T-helper 22 cell (primary cell): ENCODE results near the gene LPAR2.
"Not testable (repeated sequence)": the region's sequence is repeated elsewhere in the genome, so short reads cannot be mapped to it uniquely, and the experiment has no call there.

Experiments
- DNase-seq: peaks from one replicate; pipeline ENCODE4 v3.0.0-alpha.2; 2020; ENCODE audit warnings: low read depth

LPAR2 gene

DNA sequence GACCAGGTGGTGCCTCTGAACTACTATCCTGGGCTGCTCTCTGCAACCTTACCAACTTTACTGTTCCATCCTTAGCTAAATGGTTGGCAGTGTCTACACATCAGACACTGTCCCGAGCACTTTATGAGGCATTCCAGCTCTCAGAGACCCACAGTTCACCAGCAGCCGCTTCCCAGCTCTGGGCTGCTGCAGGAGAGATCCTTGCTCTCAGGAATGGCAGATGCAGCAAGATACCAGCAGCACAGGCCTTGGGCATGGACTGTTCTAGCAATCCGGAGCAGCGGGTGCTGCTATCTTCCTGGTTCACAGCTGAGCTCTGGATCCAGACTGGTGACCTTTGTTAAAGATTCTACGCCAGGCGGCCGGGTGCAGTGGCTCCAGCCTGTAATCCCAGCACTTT lies 3.3 kb upstream of the LPAR2 start:
- no peak for DNase-seq

DNA sequence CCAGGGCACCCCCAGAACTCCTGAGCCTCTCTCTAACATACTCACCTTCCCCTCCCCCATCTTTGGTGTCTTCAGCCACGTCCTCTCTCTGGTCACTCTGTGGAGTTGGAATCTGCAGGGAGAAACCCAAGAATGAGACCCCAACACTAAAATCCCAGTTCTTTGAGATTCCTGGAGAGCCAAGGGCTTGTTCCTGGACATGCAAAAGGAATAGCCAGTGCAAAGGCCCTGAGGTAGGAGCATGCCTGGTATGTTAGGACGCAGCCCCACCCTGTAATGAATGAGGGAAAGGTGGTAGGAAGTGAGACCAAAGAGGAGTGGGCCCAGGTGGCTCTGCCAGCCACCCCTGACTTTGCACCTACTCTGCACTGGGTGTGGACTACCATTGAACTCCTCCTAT lies 2.4 kb upstream of the LPAR2 start:
- no peak for DNase-seq

DNA sequence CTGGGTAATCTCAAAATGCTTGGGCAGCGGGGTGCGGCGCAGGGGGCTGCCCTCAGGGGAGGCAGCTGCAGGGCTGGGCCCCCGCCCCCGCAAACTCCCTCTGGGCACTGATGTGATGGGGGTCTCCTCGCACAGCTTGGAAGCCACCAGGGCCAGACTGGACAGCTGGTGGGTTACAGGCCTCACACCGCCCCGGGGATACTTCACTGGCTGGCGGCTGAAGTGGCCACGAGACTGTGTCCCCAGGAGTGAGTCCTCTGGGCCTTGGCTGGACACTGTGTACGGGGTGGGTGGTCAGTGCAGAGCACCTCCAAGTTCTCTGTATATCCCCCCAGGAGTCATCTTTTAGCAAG lies 2.0 kb upstream of the LPAR2 start:
- no peak for DNase-seq

DNA sequence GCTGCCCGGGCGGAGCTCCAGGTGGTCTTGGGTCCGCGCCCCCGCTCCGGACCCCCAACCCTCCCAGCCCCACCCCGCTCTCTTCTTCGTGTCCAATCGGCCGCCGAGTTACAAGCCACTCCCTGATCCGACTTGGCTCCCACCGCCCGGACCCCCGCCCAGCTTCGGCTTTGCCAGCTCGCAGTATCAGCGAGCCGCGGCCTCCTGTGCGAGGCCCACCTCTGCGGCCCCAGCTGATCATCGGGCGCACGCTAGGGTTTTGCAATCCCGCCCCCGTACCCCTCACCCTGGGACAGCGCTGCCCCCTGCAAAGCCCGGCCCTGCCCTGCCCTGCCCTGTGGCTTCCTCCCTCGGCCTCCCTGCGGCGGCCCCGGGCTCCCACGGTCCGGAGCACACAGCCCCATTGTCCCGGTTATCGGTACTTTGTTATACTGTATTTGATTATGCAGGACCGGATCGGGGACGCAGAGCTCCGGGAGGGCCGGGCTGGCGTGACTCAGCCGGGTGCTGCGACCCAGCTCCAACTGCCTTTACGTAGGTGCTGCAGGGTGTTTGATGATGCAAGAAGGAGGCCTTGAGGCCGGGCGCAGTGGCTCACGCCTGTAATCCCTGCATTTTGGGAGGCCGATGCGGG lies 598 bp upstream of the LPAR2 start:
- DNase-seq, result no peak

DNA sequence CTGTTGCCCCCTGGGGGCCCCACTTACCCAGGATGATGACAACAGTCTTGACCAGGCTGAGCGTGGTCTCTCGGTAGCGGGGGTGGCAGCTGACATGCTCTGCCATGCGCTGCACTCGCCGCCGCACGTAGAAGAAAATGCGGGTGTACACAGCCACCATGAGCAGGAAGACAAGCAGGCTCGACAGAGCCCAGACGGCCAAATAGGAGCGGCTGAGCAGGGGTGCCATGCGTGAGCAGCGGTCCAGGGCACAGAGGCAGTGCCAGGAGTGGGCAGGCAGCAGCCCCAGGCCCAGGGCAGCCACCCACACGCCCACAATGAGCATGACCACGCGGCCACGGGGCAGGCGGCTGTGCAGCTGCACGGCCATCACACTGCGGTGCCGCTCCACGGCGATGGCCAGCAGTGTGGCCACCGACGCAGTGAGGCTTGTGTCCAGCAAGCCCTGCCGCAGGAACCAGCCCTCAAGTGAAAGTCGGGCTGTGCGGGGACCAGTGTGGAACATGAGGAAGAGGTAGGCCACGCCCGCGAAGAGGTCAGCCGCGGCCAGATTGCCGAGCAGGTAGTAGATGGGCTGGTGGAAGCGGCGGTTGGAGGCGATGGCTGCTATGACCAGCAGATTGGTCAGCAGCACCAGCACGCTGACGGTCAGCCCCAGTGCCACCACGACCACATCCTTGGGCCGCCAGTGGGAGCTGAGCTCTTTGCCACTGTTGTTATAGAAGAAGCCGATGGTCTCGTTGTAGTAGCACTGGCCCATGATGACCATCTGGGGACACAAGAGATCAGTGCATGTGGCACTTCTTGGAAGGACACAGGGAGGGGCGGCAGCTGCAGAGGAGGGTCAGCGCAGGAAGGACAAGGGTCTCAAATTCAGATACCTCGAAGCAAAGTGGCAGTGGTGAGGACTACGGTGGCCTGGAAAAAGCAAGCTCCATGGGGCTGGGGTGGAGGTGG lies 1.2 kb downstream of the LPAR2 start:
- DNase-seq, result no peak

DNA sequence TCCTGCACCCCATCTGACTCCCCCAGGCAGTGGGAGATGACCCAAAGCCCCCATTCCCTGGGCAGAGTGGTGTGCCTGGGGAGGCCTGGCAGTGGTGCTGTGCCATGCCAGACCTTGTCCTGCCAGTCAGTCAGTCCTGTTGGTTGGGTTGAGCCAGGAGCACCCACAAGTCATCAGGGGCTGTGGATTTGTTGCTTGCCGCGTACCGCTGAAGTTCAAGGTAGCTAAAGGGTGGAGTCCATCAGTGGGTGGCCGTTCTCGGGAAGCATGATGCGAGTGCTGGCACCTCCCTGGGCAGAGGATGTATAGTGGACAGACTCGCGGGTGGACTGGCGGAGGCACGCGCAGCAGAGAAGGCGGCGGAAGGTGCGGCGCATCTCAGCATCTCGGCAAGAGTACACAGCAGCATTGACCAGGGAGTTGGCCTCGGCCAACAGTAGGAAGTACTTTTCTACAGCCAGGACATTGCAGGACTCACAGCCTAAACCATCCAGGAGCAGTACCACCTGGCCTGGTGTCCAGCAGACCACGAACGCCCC lies 3.9 kb downstream of the LPAR2 start:
- no peak for DNase-seq

DNA sequence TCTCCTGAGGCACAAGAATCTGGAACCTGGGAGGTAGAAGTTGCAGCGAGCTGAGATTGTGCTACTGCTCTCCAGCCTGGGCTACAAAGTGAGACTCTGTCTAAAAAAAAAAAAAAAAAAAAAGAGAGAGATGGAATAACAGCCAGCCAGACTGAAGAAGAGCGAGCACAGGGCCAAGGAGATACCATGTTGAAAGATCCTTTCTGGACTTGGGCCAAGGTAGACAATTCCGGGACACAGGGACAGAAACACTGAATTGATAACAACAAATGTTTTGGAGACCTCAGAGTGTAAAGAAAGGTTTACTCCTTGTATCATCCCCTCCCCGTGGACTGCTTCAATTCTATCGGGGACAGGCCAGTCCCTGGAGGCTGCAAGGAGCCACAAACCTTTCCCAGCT lies 4.6 kb downstream of the LPAR2 start:
- no peak for DNase-seq

DNA sequence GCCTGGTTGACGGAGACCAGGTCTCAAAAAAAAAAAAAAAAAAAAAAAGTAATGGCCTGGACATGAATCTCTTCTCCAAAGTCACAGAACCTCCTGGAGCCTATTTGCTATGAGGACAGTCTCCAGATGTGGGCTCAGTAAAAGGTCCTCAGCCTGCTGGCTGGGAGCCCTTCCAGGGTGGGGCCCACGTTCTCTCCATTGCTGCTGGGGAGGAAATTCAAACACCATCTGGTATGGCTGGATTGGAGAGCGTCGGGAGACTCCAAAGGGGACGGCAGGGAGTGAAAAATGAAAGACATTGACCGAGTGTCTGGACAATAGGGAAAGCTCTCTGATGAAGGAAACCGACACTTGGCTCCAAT lies 8.2 kb downstream of the LPAR2 start:
- no peak for DNase-seq

DNA sequence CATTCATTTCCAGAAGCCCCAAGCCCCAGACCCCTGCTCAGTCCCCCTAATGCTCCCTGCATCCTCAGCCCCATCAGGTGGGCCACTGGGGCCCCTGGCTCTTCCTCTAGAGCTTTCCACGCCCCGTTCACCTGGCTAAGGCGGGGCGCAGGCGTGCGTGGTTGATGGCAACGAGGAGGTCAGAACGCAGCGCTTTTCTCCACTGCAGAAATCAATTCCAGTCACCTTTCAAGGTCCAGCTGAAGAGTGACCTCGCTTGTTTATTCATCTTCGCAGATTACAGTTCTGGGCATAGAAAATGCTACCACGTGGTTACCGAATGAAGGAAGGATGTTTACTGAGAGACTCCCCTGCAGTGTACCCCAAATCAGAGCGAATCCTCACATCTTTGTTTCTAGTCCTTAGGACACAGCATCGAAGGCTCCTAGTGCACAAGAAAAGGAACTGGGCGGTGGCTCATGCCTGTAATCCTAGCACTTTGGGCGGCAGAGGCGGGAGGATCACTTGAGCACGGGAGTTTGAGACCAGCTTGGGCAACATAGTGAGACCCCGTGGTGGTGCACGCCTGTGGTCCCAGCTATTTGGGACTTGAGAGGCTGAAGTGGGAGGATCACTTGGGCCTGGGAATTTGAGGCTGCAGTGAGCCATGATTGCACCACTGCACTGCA lies 8.7 kb downstream of the LPAR2 start:
- DNase-seq, result no peak

DNA sequence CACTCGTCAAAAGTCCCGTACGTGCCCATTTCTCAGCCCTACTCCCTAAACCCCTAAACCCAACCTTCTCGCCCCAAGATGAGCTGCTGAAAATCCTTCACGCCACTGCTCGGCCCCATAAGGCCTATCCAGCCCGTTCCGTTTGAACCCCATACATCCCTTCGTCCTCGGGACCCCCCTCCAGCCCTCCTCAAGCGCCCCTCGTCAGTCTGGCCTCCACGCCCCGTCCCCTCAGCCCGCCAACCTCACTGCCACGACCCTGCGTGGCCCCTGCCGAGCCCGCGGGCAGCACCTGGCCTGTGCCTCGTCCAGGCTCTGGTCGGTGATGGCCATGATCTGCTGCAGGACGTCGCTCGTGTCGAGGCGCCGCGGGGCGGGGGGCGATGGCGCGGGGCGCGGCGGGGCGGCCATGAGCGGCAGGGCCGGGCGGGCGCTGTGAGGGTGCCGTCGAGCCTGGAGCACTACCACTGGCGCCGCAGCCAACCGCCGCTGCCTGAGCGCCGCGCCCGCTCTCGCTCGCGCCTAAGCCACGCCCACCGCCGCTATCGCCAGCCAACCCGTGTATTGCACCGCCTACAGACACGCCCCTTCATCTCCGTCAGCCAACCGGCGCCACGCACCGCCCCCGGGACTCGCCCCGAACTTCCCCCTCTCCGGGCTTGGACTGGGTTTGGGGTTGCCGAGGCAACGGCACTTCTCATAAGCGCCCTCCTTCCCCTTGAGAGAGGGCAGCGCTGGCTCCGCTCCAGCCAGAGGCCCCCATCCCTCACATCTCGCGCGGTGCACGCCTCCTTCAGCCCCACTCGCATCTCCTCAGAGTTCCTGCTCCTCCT lies 9.6 kb downstream of the LPAR2 start, which contains the start of gene PBX4:
Gene PBX4, minus strand, starts transcription at position 469 of the 833 bp plus-strand sequence. Its CDS starts 58 bp downstream, at position 411.
- peak; percentile 98 for DNase-seq

DNA sequence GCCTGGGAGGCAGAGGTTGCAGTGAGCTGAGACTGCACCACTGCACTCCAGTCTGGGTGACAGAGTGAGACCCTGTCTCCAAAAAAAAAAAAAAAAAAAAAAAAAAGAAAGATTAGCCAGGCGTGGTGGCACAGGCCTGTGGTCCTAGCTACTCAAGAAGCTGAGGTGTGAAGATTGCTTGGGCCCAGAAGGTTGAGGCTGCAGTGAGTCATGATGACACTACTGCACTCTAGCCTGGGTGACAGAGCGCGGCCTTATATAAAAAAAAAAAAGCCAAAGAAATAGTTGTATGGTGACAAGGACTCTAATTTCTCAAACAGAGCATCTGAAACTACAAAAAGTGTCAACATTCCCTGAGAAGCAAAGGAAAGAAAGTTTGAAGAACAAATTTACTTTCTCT lies 12.9 kb downstream of the LPAR2 start:
- DNase-seq, result no peak

DNA sequence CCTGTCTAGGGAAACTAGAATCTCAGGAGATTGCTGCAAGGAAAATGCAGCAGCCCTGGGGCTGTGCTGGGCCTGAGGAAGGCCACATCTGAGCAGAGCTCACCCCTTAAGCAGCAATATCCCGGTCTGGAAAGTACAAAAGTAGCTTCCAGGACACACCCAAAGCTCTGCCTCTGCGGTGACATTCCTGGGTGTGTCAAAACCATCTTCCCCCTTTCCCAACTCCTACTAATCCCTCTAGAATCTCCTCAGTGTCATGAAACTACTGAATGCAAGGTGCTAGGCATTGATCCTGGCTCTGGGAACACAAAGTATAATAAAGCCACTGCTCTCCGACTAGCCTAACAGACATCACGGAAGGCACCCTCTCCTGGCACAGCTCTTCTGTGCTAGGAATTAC lies 14.5 kb downstream of the LPAR2 start:
- DNase-seq, result no peak

DNA sequence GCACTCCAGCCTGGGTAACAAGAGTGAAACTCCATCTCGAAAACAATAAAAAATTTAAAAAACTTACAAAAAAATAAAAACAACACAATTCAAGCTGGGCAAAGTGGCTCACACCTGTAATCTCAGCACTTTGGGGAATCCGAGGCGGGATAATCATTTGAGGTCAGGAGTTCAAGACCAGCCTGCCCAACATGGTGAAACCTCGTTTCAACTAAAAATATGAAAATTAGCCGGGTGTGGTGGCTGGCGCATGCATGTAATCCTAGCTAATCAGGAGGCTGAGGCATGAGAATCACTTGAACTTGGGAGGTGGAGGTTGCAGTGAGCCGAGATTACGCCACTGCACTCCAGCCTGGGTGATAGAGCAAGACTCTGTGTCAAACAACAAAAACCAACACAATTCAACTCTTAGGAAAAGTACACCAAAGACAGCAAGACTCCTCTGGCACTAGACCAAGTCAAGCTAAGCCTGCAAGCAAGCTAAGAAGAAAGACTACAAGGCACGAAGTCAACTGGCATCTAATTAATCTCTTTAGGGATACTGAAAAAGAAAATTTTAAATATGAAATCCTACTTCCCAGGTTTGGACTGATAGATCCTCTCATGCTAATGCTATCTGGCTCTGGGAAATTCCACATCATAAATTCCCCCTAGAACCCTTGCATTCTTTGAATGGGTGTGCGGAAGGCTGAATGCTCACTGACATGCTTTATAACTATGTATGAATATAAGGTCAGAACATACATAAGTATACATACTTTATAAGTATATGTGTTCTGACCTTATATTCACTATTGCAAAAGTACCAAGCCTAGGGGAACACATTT lies 17.4 kb downstream of the LPAR2 start:
- no peak for DNase-seq

DNA sequence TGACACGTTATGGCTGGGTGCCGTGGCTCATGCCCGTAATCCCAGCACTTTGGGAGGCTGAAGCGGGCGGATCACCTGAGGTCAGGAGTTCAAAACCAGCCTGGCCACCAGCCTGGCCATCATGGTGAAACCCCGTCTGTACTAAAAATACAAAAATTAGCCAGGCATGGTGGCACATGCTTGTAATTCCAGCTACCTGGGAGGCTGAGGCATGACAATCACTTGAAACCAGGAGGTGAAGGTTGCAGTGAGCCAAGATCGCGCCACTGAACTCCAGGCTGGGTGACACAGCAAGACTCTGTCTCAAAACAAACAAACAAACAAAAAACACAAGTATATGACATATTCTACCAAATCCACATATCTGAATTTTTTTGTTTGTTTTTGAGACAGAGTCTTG lies 21.3 kb downstream of the LPAR2 start:
- not testable (repeated sequence) for DNase-seq

DNA sequence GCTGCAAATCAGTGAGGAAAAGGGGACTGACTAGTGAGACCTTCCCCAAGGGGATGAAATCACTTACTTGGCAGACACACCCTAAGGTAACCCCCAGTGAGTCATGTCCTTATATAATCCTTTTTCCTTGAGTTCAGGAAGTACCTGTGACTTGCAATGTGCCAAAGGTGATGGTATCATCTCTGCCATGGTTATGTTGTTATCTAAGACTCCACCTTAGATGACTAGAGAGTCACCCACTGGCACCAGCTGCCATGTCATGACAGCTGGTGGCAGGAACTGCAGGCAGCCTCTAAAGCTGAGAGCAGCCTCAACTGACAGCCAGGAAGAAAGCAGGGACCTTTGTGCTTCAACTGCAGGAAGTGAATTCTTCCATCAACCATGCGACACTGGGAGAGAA lies 22.0 kb downstream of the LPAR2 start:
- peak; percentile 69 for DNase-seq

DNA sequence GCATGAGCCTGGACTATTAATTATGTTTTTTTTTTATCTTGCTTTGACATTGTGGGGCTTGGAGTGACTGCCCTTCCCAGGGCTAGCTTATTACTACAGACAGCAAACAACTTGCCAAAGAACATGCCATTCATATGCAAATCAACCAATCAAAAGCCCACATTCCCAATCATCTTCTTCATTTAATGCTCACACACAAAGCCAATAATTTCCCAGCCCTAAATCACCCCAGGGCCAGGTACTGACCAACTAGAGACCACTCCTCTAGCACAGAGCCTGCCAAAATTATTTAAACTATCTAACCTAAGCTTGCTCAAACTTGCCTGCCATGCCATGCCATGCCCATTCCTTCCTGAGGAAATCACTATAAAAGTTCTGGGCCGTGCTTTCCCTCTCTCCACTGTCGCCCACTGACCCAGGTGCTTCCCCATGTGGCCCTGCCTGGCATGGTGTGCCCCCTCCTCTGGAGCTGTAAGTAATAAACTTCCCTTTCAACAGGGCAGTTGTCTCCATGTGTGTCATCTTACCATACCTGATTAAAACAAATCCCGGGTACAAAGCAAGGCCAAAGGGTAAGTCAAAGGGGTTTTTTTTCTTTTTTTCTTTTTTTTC lies 25.2 kb downstream of the LPAR2 start:
- DNase-seq, result no peak

DNA sequence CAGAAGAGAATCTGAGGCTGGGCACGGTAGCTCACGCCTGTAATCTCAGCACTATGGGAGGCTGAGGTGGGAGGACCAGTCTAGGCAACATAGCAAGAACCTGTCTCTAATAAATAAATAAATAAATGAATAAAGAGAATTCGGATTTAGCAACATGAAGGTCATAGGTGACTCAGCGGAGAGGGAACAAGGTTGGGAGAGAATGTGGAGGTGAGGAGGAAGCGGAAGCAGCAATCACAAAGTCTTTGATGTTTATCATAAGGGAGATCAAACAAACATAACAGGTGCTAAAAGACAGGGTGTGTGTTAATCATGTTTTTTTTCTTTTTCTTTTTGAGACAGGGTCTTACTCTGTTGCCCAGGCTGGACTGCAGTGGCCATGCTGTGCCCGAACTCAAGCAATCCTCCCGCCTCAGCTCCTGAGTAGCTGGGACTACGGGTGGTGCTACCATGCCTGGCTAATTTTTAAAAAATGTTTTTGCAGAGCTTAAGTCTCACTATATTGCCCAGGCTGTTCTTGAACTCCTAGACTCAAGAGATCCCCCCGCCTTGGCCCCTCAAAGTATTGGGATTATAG lies 25.8 kb downstream of the LPAR2 start:
- peak; percentile 67 for DNase-seq

DNA sequence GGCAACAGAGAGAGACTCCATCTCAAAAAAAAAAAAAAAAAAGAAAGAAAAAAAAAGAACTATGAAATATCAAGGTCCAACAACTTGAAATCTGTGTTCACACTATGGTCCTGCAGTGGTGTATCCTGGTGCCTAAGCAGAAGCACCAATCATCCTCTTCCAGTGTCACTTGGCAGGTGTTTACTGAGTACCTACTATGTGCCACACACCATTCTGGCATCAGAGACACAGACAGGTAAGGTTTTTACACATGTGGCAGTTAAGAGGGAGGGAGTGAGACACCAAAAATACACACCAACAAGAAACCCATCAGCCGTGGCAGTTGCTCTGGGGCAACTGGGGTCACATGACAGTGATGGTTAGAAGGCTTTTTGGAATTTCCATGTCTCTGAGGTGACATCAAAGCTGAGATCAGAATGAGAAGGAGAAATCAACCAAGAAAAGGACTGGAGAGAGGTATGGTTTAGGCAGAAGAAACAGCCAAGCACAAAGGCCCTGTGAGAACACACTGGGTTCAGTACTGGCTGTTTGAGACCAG lies 27.2 kb downstream of the LPAR2 start:
- no peak for DNase-seq

DNA sequence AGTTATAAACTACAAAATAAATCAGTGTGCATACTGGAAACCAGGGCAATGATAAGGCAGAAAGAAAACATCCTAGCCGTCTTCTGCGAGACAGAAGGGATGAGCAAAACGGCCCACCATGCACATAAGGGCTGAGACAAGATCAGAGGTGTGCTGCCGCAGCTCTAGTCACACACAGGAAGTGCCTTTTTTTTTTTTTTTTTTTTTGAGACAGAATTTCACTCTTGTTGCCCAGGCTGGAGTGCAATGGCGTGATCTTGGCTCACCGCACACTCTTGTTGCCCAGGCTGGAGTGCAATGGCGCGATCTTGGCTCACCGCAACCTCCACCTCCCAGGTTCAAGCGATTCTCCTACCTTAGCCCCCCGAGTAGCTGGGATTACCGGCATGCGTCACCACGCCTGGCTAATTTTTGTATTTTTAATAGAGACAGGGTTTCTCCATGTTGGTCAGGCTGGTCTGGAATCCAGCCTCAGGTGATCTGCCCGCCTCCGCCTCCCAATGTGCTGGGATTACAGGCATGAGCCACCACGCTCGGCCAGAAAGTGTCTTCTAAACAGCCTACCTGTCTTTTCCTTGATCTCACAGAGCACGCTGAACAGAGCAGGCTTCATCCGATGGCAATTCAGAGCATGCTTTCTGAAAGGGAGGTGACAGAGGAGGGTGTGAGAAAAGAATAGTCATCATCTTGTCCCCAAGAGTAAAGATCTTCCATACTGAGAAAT lies 29.1 kb downstream of the LPAR2 start:
- DNase-seq, result peak; percentile 72
